Effector memory CD8-positive, alpha-beta T cell (primary cell): Measurements from ENCODE around the gene AFF2.

Source experiments
- ATAC-seq: fragments of 150-1000 bp; cut with Tn5 transposase; replicated peaks from 2 replicates; pipeline ENCODE4 v1.10.0; 2021; ENCODE audit warnings: mild to moderate bottlenecking, moderate library complexity
- DNase-seq, 3 experiments: peaks; one replicate each; pipeline ENCODE4 v3.0.0; 2021
- H3K27ac Mint-ChIP-seq, 2 donors: one replicate each; pipeline ENCODE4 v1.8.0; 2022; ENCODE audit warnings: mild to moderate bottlenecking in 2 of 2, mixed read lengths in 2 of 2, moderate library complexity in 2 of 2
- H3K27me3 Mint-ChIP-seq, 2 donors: one replicate each; pipeline ENCODE4 v1.8.0; 2022; ENCODE audit warnings: mixed read lengths in 2 of 2
- H3K36me3 Mint-ChIP-seq: one replicate; pipeline ENCODE4 v1.8.0; 2022; ENCODE audit warnings: mild to moderate bottlenecking, moderate library complexity, mixed read lengths; ENCODE audit not compliant: insufficient read depth
- H3K4me1 Mint-ChIP-seq, 2 donors: one replicate each; pipeline ENCODE4 v1.8.0; 2022; ENCODE audit warnings: low read depth in 2 of 2, mixed read lengths in 2 of 2
- H3K4me3 Mint-ChIP-seq, 2 donors: one replicate each; pipeline ENCODE4 v1.8.0; 2022; ENCODE audit warnings: mild to moderate bottlenecking in 2 of 2, mixed read lengths in 2 of 2, moderate library complexity in 2 of 2
- H3K9me3 Mint-ChIP-seq, 2 donors: one replicate each; pipeline ENCODE4 v1.8.0; 2022; ENCODE audit warnings: mixed read lengths in 2 of 2

The AFF2 gene

DNA sequence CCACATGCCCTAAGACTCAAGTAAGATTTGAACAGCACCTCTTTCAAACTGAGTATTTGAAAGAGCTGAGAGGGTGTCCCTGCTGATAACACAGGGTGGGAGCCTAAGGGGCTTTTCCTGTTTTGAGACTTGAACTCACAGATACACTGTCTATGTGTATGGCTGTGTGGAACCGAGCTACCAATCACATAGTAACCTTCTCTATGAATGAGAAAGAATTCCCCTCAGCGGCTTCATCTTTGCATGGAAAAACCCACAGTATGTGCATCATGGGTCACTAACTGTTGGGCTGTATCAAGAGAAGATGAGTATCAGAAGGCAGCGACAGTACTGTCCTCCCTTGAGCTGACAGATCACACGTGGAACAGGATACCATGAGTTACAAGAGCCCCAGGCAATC lies 336.3 kb downstream of the AFF2 start:
- no peaks in the 10 kb centered on the region for H3K27me3 Mint-ChIP-seq
- DNase-seq (no peak), ATAC-seq (no peak)
- H3K36me3 Mint-ChIP-seq: no peaks in the 10 kb centered on the region
- no peaks in the 10 kb centered on the region for H3K4me1 Mint-ChIP-seq
- no peaks in the 10 kb centered on the region for H3K9me3 Mint-ChIP-seq
- no peak overlapping the region for H3K4me3 Mint-ChIP-seq
- no peak overlapping the region for H3K27ac Mint-ChIP-seq

- H3K27ac Mint-ChIP-seq: no peak overlapping the region
- no peaks in the 10 kb centered on the region for H3K4me1 Mint-ChIP-seq
- H3K9me3 Mint-ChIP-seq: no peaks in the 10 kb centered on the region
These were observed 350.2 kb downstream of the AFF2 start for GRCh38 chrX:148850631-148851030.

GRCh38 chrX:148854306-148854705 lies 353.9 kb downstream of the AFF2 start:
- no peak for ATAC-seq
- Mint-ChIP-seq H3K27ac (no peak overlapping the region), H3K36me3 (no peaks in the 10 kb centered on the region), H3K27me3 (no peaks in the 10 kb centered on the region), H3K4me1 (no peaks in the 10 kb centered on the region), H3K9me3 (no peaks in the 10 kb centered on the region), H3K4me3 (no peak overlapping the region)
- DNase-seq: no peak

More at GRCh38 chrX:148850631-148851030, 350.2 kb downstream of the AFF2 start:
- H3K4me3 Mint-ChIP-seq: no peak overlapping the region
- DNase-seq (no peak), ATAC-seq (no peak)
- no peaks in the 10 kb centered on the region for H3K36me3 Mint-ChIP-seq
- no peaks in the 10 kb centered on the region for H3K27me3 Mint-ChIP-seq

GRCh38 chrX:148856505-148856904 lies 356.1 kb downstream of the AFF2 start:
- DNase-seq: no peak
- Mint-ChIP-seq H3K4me1 (no peaks in the 10 kb centered on the region), H3K4me3 (no peak overlapping the region), H3K36me3 (no peaks in the 10 kb centered on the region), H3K27me3 (no peaks in the 10 kb centered on the region), H3K27ac (no peak overlapping the region), H3K9me3 (no peaks in the 10 kb centered on the region)
- no peak for ATAC-seq

DNA sequence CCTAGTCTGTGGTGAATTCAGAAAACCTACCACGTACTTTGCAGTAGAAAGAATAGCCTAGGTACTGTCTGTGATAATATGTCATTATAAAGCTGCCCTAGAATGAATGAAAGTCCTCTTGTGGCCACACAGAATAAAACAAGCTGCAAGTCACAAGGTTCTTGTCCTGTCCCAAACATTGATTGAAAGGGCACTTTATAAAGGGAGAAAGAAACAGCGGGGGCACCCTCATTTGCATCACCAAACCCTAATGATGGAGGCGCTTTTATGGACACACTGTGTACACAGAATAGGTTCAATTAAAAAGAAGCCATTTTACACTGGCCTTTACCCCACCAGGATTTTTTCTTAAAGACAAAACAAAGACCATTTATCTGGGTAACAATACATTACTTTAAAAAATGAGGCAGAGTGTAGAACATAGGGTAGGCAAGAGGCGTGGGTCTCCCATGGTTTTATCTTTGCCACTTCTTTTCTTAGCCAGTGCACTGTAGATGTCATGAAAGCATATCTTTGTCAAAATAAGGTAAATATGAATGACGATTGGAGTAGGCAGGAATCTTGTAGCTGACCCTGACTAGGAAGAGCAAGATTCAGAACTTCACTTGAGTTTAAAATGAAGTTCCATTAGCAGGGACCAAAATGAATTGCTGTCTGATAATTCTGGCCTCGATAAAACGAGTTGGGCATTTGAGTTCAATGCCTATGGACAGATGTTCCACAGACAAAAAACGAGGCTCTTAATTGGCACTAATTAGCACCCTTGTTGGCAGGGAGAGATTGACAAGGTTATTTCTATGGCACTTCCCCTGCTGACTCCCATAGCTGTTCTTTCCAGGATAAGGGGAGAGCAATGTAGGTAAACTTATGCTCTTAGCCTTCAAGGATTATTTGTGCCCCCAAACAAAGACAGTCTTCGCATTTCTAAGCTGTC lies 365.1 kb downstream of the AFF2 start:
- Mint-ChIP-seq H3K27ac (no peak overlapping the region), H3K9me3 (no peaks in the 10 kb centered on the region), H3K27me3 (no peaks in the 10 kb centered on the region), H3K4me3 (no peak overlapping the region), H3K4me1 (no peaks in the 10 kb centered on the region), H3K36me3 (no peaks in the 10 kb centered on the region)
- no peak for DNase-seq
- ATAC-seq: no peak

DNA sequence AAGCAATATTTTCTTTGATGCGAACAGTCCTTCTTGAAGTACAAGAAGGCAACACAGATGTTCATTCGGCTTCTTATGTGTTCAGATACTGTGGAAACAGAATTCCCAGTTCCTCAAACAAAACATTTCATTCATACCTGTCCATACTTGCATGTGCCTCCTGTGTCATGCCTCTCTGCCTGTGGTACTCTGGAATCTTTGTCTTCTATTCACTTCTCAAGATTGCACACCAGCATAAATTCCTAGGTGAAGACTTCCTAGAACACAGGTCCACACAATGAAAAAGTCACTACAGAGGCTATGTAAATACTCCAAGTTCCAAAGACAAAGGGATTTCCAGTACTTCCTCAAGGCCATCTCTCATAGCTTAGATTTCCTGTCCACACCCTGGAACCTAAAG lies 367.2 kb downstream of the AFF2 start:
- no peak overlapping the region for H3K27ac Mint-ChIP-seq
- H3K4me1 Mint-ChIP-seq: no peaks in the 10 kb centered on the region
- DNase-seq (no peak), ATAC-seq (no peak)
- no peaks in the 10 kb centered on the region for H3K36me3 Mint-ChIP-seq
- H3K27me3 Mint-ChIP-seq: no peaks in the 10 kb centered on the region
- H3K4me3 Mint-ChIP-seq: no peak overlapping the region
- H3K9me3 Mint-ChIP-seq: no peaks in the 10 kb centered on the region

DNA sequence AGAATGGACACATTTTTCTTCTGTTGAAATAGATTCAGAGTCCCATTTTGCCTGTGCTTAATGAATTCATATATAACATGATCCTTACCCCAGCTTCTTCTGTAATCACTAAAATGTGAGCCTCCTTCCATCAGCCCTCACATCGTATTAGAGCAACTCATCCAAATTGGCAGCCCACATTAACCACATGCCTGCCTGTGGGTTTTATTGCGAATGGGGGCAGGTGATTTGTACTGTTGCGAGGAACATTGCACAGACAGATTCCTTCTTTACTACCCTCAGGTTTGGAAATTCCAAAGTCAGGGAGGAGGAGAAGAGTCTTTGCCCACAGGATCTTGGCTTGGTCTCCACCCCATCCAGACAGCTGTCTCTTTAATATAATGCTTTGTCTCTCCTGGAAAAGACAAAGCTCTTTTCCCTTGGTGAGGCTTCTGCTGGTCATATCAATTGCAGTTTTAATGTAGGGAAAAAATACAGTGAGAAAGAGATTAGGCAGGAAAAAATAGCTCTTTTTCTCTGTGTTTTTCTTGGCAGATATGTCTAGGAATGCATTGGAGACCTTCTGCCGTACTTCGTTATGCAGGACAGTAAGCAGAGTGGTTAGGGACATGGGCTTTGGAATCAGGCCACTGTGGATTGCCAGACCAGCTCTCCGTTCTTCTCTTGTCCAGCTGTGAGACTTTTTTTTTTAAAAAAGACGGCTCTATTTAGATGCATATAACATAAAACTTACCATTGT lies 371.2 kb downstream of the AFF2 start:
- no peaks in the 10 kb centered on the region for H3K36me3 Mint-ChIP-seq
- H3K4me3 Mint-ChIP-seq: no peak overlapping the region
- H3K27ac Mint-ChIP-seq: no peak overlapping the region
- H3K4me1 Mint-ChIP-seq: no peaks in the 10 kb centered on the region
- no peak for ATAC-seq
- no peak for DNase-seq
- H3K27me3 Mint-ChIP-seq: no peaks in the 10 kb centered on the region
- no peaks in the 10 kb centered on the region for H3K9me3 Mint-ChIP-seq

- Mint-ChIP-seq H3K4me1 (no peaks in the 10 kb centered on the region), H3K36me3 (no peaks in the 10 kb centered on the region), H3K9me3 (no peaks in the 10 kb centered on the region), H3K4me3 (no peak overlapping the region), H3K27me3 (no peaks in the 10 kb centered on the region), H3K27ac (no peak overlapping the region)
- DNase-seq (no peak), ATAC-seq (no peak)
These were observed 371.7 kb downstream of the AFF2 start for GRCh38 chrX:148872161-148872535.

GRCh38 chrX:148872881-148873280 lies 372.5 kb downstream of the AFF2 start:
- no peak for ATAC-seq
- Mint-ChIP-seq H3K27ac (no peak overlapping the region), H3K27me3 (no peaks in the 10 kb centered on the region), H3K4me3 (no peak overlapping the region), H3K9me3 (no peaks in the 10 kb centered on the region), H3K36me3 (no peaks in the 10 kb centered on the region), H3K4me1 (no peaks in the 10 kb centered on the region)
- no peak for DNase-seq

- Mint-ChIP-seq H3K4me3 (no peak overlapping the region), H3K27ac (no peak overlapping the region), H3K9me3 (no peaks in the 10 kb centered on the region), H3K4me1 (no peaks in the 10 kb centered on the region), H3K36me3 (no peaks in the 10 kb centered on the region), H3K27me3 (no peaks in the 10 kb centered on the region)
- no peak for DNase-seq
- no peak for ATAC-seq
These were observed 374.3 kb downstream of the AFF2 start for GRCh38 chrX:148874636-148875246.

DNA sequence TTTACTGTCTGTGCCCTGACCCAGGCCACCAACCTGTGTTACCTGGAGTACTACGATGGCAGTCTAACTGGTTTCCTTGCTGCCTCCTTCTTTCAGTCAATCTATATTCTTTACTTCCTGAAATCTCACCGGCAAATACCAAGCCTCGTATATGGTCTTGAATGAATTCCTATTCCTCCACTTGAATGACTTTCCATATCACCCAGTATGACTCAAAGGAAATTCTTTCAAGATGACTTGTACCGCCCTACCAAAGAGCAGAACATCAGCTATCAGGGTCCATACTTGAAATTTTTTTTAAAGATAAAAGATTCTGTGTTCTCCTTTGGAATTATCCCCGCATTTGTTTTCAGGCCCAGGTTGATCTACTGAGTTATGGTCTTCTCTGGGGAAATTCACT lies 378.0 kb downstream of the AFF2 start:
- no peak for DNase-seq

DNA sequence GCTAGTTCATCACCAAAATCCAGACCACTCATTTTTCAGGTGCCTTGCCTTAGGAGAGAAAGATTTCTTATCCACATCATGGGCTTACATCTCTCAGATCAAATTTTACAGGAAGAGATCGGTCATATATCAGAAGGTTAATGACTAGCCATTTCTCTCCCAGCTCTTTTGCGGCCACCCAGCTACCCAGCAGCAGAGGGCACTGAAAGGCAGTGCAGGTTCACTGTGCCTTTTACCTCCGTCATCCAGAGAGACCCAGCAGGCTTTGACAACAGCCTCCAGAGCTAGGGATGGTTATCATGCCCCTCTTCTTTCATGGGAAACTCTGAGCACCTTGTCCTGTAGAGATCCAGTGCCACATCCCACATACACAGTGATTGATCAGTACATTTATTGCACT lies 384.8 kb downstream of the AFF2 start:
- Mint-ChIP-seq H3K9me3 (no peaks in the 10 kb centered on the region), H3K4me1 (no peaks in the 10 kb centered on the region), H3K36me3 (no peaks in the 10 kb centered on the region), H3K27ac (no peak overlapping the region), H3K27me3 (no peaks in the 10 kb centered on the region), H3K4me3 (no peak overlapping the region)
- ATAC-seq: no peak
- no peak for DNase-seq

More for the DNA sequence above, 378.0 kb downstream of the AFF2 start:
- H3K27ac Mint-ChIP-seq: no peak overlapping the region
- H3K27me3 Mint-ChIP-seq: no peaks in the 10 kb centered on the region
- H3K4me3 Mint-ChIP-seq: no peak overlapping the region
- no peak for ATAC-seq
- H3K4me1 Mint-ChIP-seq: no peaks in the 10 kb centered on the region
- H3K9me3 Mint-ChIP-seq: no peaks in the 10 kb centered on the region
- H3K36me3 Mint-ChIP-seq: no peaks in the 10 kb centered on the region

GRCh38 chrX:148893395-148893794 lies 393.0 kb downstream of the AFF2 start:
- no peaks in the 10 kb centered on the region for H3K9me3 Mint-ChIP-seq
- no peak overlapping the region for H3K27ac Mint-ChIP-seq
- DNase-seq: no peak
- no peak overlapping the region for H3K4me3 Mint-ChIP-seq
- no peaks in the 10 kb centered on the region for H3K36me3 Mint-ChIP-seq
- H3K27me3 Mint-ChIP-seq: no peaks in the 10 kb centered on the region
- no peaks in the 10 kb centered on the region for H3K4me1 Mint-ChIP-seq
- no peak for ATAC-seq

GRCh38 chrX:148902581-148902980 lies 402.2 kb downstream of the AFF2 start:
- DNase-seq (no peak), ATAC-seq (no peak)
- H3K27me3 Mint-ChIP-seq: no peaks in the 10 kb centered on the region
- no peak overlapping the region for H3K27ac Mint-ChIP-seq
- H3K36me3 Mint-ChIP-seq: no peaks in the 10 kb centered on the region
- no peaks in the 10 kb centered on the region for H3K4me1 Mint-ChIP-seq
- peaks cover 0 to 4% of the 10 kb centered on the region in 2 donors for H3K9me3 Mint-ChIP-seq
- no peak overlapping the region for H3K4me3 Mint-ChIP-seq
